ENCODE results near the gene FHL3.

FHL3 gene

GRCh38 chr1:38014171-38014570, 8.9 kb upstream of the FHL3 start:
- no peak for DNase-seq (ENCODE audit: low read depth)

DNA sequence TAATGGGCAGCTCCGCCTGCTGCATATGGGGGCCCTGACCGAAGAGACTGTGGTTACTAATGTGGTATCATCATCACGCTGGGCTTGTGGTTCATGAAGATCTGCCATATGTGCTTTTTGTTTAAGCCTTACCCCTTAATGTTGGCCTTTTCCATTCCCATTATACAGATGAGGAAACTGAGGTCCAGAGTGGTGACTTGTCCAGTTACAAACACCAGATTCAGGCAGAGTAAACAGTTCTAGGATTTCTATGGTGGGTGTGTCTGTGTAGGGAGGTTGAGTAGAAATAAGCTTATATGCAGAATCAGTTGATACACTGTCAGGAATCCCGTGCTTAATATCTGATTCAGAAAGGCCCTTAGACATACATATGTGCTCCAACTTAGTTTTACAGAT, 7.9 kb upstream of the FHL3 start:
- DNase-seq (ENCODE audit: low read depth), result no peak

DNA sequence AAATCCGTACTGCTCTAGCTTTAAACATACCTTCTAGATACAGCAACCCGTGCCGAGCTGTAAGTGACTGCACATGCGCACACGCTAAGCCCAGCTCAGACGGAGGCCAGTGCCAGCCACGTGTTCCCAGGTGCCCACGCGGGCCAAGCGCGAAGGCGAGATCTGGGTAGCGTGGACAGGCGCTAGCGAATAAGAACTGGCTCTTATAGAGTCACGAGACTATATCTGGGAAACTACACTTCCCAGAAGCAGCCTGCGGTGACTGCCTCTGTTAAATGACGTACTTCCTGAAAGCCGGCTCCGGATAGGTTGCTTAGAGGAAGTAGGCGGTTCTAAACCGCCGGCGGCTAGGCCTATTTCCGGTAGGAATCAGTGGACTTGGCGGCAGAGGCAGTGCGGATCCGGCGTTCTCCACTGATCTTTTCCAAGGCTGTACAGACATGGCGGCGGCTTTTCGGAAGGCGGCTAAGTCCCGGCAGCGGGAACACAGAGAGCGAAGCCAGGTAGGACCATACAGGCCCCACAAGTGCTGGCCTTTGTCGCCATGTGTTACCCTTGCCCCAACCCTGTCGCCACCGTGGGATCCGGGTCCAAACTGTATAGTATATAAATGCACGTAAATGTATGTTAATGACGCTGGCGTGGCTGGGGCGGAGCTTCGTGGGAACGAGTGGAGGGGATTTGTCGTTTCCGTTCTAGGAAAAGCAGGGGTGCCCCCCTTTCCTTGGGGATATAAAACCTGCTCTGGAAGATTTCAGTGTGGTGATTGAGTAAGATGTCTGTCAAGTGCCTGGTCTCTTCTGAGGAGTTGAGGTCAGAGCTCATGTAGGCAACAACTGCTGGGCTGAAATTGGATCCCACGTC, 7.3 kb upstream of the FHL3 start, which contains the start of gene UTP11:
TSS of gene UTP11 (plus strand) at position 372 of the 864 bp plus-strand sequence. CDS start at position 441, 69 bp downstream.
- peak; percentile 87 for DNase-seq (ENCODE audit: low read depth)

DNA sequence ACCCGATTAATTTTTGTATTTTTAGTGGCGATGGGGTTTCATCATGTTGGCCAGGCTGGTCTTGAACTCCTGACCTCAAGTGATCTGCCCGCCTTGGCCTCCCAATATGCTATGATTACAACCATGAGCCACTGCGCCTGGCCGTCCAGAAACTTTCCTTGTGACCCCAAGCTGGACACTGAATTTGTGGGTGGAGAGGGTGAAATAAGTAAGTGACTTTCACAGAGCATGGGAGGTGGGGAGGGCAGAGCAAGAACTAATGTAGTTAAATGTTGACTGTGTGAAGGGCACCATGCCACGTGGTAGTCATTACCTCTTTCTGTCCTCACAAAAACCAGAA, 4.5 kb upstream of the FHL3 start:
- no peak for DNase-seq (ENCODE audit: low read depth)

DNA sequence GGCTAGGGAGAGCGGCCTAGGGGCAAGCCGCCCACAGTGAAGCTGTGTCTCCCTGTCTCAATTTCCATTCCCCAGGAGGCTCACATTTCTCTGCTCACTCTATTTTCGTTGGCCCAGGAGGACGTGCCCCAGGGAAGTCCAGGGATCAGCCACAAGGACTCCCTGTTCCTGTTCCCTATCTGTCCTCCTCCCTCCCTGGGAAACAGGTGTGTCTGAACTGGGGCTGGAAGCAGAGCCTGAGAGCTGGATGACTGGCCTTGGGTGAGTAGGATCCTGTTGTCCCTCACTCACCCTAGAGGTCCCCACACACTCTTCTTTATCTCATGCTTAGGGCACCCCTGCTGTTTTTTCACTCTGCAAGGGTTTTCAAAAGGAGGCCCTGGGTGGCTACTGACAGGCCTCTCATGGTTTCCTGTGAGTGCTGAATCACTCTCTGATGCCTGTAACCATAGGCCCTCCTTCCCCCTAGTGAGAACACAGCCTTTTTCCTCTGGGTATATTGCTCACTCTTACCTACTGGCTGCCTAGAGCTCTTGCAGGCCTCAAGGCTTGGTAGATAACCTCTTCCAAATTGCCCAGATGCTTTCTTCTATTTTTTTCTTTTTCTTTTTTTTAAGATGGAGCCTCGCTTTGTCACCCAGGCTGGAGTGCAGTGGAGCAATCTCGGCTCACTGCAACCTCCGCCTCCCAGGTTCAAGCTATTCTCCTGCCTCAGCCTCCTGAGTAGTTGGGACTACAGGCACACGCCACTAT, 4.0 kb upstream of the FHL3 start:
- DNase-seq (ENCODE audit: low read depth), result no peak

- DNase-seq (ENCODE audit: low read depth), result no peak
Observed at GRCh38 chr1:38006008-38006828, 904 bp upstream of the FHL3 start.

GRCh38 chr1:38004284-38005108, 818 bp downstream of the FHL3 start:
- DNase-seq (ENCODE audit: low read depth), result no peak

GRCh38 chr1:38003261-38004250, 1.8 kb downstream of the FHL3 start:
- no peak for DNase-seq (ENCODE audit: low read depth)

DNA sequence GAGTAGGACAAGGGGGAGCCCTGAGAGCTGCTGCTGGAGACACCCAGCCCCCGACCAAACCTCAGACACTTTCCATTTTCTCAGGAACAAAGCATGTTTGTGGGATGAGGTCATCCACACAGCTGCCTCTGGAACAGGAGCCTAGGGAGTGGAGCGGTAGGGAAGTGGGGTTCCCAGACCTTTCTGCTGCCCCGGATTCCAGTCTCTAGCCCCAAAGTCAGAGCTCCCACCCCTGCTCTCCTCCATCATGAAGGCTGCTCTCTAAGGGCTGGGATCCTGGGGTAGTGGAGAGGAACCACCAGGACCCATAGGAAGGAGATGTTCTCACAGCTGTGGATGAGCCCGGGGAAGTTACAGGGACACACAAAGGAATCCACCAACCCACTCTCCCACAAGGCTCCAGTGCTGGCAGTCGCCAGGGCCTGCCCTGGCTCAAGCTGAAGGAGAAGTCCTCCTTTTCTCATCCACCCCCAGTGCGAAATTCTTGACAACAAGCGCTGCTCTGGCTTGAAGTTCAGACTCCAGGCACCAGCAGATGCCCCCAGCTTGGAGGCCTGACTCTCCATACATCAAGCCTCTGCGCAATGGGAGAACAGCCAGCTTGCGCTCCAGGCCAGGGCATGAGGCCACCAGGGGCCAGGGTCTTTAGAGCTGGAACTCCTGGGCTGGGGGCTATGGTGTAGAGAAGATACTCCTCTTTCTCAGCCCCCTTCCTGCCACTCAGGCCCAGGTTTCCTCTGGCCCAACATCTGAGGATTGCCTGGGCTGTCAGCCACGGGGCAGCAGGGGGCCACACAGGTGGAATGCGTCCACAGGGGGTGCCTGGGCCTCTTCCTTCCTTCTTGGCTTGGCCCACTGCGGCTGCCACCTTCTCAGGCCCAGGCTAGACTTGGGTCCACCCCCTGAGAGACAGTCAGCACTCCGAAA, 4.5 kb downstream of the FHL3 start:
- no peak for DNase-seq (ENCODE audit: low read depth)

DNA sequence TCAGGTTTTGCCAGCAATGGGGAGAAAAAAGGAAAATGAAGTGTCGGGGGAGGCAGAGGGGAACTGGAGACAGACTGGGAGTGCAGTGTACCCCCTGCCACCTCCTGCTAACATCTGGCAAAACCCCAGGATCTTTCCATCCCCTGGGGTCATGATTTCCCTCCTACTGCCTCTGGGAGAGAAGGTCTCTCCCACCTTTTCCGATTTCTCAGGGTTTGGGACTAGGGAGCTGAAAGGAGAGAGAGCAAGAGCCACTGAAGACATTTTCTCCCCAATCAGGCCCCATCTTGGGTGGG, 5.1 kb downstream of the FHL3 start:
- no peak for DNase-seq (ENCODE audit: low read depth)

GRCh38 chr1:37999430-38000232, 5.7 kb downstream of the FHL3 start:
- DNase-seq (ENCODE audit: low read depth), result no peak

DNA sequence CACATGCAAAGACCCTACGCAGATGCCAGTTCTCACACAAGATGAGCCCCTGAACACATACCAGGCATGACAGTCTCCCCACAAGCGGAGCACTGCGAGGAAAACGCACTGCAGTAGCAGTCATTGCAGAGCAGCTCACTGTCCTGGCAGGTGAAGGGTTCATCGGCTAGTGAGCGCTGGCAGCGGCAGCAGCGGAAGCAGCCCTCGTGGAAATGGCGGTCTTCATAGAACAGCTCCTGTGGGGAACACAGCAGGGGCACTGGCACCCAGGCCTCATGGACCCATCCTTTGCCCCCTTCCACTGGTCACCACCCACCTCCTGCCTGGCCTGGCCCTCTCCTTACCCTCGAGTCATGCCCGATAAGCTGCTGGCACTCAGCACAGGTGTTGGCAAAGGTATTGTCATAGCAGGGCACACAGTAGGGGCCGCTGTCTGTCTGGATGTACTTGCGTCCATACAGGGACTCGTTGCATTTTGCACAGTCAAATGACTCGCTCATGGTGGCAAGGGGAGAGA, 6.3 kb downstream of the FHL3 start:
- DNase-seq (ENCODE audit: low read depth), result no peak

DNA sequence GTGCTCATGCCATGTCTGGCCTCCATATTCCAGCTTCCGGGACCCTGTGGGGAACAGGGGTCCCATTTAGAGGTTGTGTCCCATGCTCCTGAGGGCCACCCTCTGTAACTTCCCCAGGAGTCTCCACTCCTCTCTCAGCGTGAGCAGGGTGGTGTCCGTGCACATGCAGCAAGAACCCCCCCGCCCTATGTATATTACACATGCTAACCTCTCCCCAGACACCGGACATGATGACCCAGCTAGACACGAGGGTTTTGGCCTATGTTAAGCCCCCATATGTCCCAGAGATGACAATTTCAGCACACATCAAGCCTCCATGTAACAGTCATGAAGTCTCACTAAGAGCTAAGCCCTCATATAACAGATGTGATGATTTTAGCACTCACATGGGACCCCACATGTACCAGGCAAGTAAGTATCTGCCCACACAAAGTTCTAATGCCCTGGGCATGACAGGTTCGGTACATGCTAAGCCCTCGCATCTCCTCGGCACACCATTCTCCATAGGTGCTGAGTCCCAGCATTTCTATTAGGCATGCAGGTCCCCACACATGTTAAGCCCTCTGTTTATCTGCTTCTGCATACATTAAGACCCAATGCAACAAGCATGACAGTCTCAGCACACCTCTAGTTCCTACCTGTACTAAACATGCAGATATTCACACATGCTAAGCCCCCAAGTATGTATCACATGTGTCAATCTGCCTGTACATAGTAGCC, 7.1 kb downstream of the FHL3 start:
- DNase-seq (ENCODE audit: low read depth), result no peak

GRCh38 chr1:37997256-37998088, 7.8 kb downstream of the FHL3 start:
- no peak for DNase-seq (ENCODE audit: low read depth)

DNA sequence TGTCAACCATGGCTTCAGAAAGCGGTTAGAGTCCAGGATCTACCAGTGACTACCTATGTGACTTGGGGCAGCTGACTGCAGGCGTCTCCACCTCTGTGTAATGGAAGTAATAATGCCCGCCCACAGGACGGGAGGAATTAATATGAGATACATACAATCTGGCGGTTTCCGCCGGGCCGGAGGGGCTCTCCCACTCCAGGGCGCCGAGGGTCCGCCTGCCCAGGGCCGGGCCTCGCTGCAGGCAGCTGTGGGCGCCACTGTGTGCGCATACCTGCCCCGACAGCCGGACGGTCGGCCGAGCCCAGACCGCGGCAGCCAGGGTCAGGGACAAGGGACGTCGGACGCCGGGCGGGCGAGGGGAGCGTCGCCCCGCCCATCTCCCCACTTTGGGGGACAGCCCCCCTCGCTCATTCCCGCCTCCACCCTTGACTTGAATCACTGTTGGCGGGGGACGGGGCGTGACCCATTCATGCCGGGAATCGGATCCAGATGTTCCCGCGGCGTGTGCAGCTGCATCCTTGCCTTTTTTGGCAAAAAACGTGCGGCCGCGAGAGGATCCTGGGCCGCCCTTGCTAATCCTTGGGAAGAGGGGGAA, 9.5 kb downstream of the FHL3 start:
- no peak for DNase-seq (ENCODE audit: low read depth)

GRCh38 chr1:37994886-37995566, 10.3 kb downstream of the FHL3 start:
- DNase-seq (ENCODE audit: low read depth), result no peak

Measured in T follicular helper cell (primary cell).